Esophagus mucosa (tissue), 1 donor: ENCODE data around the gene KIF25. TPM values are rescaled to one million over a fixed set of nuclear protein-coding genes. Genes with fewer than 3 reads are reported as not detected.
A peak's percentile ranks its signal among the peaks of the same experiment; 100 is the strongest.

Experiments used
- ATAC-seq: fragments of 200-7000 bp; cut with Tn5 transposase; one replicate; pipeline ENCODE4 v1.9.1; 2020
- total RNA-seq: library from RNA; stranded (reverse); gene quantifications from one replicate; pipeline ENCODE4 v1.2.4, GENCODE V29; 2023
- donor health status: DM: yes; HTN: yes; CAD: no.

KIF25 gene
- total RNA-seq, 1 donor from 2014 or later = not detected

DNA sequence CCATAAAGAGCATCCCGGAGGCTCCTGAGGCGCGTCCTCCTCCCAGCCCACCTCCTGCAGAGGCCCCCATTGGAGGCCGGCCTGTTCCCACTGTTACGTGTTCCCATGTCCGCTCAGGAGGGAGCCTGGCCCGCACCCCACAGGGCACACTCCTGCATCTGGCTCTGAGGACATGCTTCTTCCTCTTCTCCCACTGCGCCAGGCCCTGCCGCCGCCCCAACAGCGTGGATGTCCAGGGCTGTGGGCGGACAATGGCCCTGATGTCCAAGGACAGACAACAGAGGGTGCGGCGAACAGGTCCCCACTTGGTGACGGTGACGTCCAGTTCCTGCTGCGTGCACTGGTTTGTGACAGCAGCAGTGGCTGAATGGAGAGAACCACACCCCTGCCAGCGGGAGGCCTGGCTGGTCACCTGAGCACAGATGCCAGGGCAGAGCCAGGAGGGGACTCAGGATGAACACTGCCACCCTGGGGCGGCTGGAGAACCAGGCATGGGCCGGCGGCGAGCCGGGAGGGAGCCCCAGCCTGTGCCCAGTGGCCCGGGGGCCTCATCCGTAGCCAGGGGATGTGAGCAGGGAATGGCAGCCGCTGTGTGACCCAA lies 54.9 kb downstream of the KIF25 start:
- ATAC-seq = no peak

DNA sequence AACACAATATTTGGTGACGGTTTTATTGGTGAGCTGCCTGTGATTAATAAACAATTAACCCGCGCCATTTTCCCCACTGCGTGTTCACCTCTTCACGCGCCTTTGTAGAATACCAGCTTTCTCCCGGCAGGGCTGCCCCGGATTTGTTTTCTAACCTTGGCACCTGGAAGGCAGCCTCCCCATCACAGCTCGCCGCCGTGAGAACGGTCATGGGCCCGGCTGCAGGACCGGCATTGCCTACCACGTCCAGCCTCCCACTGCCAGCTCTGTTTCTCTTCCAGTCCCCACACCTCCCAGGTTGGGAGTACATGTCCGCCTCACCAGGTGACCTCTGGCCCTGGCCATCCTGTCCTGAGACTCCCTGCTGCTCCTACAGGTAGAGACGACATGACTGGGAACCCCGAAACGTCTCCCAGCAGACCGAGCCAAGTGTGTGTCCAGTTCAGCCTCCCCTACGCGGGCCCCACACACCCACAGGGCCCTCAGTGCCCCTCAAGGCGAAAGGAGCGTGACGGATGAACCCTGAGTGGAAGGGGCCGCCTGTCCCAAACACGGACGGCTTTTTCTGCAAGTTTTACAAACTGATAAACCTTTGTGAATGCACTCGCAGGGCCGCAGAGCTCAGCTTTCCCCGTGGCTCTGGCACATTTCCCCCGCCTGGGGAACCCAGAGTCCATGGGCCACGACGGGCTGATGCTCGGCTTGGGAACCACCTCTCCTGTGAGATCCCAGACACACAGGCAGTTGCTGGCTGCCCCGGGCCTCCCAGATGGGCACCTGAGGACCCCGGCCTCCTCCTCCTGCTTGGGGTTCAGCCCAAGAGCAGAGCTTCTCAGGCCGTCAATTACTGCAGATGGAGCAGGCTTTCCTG lies 55.9 kb downstream of the KIF25 start:
- no peak for ATAC-seq

DNA sequence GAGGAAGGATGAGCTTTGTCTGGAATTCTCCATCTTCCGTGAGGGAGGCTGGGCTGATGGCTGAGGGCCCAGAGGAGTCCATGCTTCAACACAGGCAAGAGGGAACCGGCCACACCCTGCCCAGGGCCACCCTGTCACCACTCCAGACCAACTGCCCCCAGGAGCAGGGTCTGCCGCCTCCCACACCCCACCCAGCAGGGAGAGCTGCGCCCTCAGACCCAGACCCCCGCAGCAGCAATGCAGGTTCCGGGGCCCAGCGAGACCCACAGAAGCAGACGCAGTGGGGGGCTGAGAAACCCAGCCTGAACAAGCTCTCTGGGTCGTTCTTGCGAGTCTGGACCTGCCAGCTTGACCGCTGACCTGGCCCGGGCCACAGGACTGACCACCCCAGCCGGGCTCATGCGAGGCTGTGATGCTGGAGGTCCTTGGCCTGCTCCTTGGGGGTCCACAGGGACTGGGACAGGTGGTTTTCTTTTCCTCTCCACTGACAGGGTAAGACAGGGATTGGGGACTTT lies 56.5 kb downstream of the KIF25 start:
- no peak for ATAC-seq

DNA sequence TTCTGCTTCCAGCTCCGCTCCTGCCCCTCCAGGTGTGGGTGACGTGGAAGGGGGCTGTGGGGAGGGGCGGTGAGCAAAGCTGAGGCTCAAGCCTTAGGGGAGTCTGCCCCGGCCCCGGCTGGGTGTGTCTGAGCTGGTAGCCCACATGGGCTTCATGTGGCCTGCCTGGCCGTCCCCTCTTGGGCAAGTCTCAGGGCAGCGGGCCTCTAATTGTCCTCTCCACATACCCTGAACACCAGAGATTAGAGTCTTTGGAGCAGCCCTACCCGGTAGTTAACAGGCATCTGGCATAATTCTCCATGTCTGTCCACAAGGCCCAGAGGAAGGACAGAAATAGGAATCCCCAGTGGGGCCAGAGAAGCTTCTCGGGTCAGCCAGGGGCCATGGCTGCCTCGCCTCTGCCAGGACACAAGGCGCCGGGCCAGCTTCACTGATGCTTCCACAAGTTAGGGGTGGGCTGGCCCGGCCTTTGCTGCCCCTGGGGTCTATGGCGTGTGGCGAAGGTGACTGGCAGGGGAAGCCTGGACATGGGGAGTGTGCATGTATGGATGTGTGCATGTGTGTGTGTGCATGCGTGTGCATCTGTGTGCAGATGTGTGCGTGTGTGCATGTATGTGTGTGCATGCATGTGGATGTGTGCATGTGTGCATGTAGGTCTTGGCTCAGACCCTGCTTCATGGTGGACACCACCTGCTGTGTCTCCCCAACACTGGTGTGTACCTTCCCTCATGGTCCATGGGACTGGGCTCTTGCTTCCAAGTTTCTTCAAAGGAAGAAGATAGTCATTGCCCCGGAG lies 57.5 kb downstream of the KIF25 start:
- no peak for ATAC-seq

DNA sequence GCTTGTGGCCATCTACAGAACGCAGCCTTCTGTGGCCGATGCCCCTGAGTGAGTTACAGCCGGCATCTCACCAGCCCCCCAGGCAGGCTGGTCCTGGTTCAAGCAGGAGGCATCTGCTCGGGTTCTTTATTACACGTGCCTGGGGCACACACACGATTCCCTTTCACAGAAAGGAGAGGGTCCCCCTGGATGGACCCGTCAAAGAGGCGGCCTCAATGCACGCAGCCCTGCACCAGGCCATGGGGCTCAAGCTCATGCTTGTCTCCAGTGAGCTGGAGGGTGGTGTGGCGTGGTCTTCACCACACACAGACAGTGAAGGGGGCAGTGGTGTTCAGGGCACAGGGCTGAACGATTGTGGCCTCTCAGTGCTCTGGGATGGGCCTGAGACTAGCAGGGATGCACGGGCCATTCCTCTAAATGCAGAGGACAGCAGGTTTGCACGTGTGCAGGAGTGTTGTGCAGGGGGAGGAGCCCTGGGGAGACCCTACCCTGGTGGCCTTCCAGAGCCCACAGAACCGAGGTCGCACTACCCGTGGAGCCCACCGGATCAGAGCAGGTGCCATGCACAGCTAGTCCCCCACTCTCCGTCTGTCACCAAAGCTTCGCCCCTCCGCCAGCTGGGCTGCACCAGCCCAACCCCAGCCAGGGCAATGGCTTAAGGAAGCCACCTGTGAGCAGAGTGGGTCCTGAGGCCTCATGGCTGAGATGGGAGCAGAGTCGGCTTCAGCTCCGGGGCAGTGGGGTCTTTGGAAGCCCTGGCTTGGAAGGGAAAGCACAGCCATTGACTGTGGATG lies 58.4 kb downstream of the KIF25 start:
- ATAC-seq = no peak

DNA sequence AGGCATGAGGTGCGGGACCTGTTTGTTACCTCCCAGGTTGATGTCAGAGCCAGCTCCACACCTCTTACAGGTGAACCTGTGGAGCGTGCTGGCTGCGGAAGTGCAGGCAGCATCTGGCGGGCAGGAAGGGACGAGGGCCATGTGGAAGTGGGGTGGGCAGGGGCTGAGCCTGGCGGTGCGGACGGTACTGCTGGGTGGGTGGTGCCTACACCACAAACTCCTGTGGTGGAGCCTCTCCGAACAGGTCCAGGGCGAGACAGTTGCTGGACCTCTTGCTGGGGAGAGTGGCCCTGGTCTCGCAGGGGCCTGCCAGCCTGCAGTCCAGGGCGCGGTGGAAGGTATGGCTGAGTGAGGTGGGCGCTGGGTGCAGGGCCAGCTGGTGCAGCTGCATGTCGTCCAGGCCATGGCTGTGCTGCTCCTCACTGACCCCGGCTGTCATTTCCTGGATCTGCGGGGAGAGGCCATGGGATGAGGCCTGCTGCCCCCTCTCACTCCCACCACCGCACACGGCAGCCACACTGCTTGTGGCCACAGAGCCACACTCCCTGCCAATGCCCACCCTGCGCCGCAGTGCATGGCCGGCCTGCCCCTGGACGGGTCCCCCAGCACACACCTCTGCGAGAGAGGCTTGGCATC lies 59.5 kb downstream of the KIF25 start:
- ATAC-seq = no peak

DNA sequence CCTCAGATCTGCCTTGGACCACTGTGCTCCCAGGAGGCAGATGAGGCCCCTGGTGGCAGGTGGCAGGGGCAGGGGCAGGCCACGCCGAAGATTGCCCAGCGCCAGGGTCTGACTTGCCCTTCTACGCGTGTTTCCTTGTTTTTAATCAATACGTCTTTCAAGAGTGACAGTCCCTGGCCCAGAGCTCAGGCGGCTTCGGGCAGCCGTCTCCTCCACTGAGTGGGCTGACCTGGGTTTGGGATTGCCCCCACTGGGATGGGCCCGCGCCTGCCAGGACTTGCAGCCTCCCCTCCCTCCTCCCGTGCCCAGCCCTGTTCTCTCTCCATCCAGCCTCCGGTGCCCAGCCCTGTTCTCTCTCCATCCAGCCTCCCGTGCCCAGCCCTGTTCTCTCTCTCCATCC lies 60.4 kb downstream of the KIF25 start:
- ATAC-seq = peak; percentile 78

DNA sequence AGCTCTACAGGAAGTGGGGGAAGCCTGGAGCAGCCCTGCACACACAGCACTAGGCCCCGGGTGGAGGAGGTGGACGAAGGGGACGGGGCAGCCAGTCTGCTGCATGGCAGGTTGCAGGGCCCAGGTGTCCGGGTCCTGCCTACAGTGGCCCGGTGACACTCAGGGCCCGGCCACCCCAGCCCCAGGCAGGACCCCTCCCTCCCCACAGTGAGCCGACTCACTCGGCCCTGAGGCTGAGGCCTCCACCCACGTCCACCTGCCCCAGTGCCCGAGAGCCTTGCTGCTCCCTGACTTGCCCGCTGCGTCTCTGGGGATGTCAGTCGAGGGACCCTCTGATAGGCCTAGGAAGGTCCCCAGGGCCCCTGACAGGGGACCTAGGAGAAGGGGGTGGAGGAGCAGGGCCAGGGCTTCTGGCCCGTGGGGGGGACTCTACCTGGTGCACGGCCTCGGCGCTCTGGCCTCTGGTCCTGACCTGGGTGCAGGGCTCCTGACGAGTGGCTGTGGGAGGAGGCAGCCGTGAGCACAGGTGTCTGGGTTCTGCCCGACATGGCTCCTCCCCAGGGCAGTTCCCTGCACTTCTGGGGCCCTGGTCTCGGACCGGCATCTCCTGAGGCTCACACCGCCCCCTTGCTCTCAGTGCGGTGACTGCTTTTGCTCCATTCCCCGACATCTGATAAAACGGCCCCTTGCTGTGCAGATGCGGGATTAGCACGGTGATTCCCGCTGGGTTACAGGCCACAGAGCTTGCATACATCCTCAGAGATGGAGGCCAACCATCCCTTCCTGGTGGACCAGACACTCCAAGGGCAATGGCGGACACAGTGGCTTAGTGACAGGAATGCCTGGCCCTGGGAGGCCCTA lies 61.5 kb downstream of the KIF25 start:
- ATAC-seq = no peak

DNA sequence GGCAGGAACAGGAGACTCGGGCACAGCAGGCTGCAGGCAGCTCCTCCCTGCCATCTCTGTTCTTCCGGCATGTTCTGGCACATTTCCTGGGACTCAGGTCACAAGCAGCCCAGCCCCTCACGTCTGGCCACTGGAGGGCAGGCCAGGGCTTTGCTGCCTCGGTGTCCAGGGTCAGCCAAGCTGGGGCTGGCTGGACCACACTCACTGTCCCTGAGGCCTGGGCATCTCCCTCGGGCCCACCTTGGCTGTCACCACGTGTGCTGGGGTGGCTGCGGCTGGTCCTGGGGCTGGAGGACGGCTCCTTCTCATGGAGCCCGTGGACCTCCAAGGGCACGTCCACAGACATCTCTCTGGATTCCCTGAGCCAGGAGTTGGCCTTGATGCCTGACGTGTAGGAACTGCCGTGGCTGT lies 63.1 kb downstream of the KIF25 start:
- ATAC-seq = peak; percentile 28

DNA sequence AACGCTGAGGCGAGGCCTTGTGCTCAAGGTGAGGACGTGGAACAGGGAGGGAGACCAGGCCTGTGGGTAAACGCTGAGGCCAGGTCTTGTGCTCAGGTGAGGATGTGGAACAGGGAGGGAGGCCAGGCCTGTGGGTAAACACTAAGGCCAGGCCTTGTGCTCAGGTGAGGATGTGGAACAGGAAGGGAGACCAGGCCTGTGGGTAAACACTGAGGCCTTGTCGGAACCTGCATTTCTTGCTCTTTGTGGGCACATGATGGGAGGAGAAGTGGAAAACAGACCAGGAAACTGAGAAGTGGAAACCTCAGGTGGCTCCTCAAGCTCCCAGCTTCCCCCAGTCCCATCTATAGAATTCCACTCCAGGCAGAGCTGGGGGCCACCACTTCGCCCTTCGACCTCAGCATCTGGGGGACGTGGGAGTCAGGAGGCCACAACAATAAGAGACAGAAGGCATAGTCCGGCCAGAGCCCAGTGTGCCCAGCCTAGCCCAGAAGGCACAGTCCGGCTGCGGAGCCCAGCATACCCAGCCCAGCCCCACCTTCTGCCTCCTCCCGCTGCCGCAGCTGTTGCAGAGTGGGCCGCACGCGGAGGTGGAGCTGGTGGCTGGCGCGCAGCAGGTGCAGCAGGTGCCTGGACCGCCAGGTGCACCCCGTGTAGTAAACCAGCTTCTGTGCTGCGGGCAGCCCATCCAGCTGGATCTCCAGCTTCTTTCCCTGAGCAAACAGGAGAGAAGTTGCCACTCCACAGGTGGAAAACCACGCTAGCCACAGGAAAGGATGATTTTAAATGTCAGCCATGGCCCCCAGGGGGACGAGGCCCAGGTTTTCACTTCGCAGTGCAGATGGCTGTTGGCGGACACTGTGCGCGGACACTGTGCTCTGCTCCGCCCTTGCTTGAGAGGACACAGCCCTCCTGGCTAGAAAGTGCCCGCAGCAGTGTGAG lies 64.1 kb downstream of the KIF25 start:
- no peak for ATAC-seq

DNA sequence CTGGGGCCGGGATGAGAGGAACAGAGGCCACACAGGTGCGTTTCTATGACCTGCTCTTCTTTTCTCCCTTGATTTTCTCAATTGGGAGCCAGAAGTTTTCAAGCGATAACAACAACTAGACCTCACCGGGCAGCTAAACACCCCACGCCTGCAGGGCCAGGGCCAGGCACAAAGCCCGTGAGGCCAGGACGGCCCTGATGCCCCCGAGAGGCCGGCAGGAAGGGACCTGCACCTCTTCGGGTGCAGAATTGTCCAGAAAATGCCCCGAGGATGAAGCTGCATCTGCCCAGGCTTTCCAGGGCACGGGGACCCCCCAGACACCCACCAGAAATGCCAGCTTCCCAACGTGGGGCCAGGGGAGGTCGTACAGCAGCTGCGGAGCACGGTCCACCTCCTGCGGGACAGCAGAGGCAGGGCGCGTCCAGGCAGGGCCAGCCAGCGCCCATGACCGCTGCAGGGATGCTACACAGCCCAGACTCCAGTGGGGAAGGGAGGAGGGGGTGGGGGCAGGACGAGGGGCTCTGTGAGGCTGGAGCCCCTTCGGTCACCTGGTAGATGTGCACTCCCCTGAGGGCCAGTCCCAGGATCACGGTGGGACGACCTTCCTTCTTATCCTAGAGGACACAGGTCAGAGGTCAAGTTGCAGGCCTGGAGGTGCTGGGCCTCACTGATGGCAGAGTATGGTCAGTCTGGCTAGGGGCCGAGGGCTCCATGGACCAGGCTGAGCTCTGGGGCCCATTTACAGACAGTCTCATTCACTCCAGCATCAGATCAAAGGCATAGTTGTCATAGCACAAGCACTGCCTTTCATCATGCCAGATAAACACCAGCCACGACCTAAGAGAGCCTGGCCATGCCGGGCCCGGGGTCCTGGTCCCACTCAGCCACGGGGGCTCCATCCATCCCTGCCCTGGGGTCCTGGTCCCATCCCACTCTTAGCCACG lies 65.1 kb downstream of the KIF25 start:
- no peak for ATAC-seq

DNA sequence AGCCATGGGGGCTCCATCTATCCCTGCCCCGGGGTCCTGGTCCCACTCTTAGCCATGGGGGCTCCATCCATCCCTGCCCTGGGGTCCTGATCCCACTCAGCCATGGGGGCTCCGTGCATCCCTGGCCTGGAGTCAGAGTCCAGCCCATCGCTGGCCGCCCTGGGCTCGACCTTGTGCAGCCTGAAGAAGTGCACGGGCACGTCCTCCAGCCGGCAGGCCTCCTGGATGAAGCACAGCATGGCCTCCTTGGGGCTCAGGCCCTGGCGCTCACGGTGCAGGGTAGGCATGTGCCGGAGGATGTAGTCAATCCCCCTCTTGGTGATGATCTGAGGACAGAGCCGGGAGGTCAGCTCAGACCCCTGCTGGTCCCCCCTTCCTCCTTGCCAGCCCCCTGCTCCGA lies 66.0 kb downstream of the KIF25 start:
- no peak for ATAC-seq

DNA sequence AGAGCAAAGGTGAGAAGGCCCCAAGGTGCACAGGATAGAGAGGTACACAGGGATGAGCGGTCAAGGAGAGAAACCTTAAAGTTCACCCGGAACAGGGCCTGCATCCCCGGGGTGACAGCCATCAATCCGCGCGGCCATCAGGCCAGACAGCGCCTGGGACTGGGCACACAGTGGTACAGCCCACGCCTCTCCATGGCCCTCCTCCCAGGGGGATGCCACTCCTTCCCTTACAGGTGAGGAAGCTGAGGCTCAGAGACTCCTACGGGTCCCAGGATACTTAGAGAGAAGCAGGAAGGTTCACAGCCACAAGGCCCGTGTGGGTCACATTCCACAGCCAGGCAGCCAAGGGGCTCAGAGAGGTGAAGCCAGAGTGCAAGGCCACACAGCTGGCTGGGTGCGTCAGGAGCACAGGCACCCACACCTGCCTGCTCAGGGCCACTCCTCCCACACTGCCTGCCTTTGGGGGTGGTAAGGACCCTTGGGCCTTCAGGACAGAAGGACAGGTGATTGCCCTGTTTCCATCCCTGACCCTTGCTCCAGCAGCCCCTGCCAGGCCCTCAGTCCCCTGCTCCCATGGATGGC lies 66.8 kb downstream of the KIF25 start:
- no peak for ATAC-seq

DNA sequence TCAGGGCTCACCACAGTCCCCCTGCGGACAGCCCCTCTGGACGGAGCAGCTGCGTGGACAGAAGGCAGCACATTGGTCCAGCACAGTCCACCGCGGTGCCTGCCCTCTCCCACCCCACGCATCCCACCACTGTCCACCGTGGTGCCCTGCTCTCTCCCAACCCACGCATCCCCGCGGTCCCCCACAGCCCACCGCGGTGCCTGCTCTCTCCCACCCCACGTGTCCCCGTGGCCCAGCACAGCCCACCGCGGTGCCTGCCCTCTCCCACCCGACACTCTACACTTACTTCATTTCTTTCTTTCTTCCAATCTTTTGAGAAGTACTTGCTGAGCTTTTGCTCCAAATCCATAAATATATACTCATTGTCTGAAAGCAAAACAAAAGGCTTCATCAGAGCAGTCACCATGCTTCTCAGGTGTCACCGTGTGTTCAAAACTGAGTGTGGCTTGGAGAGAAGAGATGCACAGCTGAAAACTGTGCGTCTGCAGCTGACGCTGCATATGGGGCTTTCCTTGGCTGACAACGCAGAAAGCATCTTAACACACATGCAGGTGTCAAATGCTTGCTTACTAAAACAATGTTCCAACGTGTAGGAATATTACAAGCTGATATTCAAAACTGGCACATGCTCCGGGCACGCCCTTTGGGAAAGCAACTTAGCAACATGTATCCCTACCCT lies 69.7 kb downstream of the KIF25 start:
- ATAC-seq = no peak

DNA sequence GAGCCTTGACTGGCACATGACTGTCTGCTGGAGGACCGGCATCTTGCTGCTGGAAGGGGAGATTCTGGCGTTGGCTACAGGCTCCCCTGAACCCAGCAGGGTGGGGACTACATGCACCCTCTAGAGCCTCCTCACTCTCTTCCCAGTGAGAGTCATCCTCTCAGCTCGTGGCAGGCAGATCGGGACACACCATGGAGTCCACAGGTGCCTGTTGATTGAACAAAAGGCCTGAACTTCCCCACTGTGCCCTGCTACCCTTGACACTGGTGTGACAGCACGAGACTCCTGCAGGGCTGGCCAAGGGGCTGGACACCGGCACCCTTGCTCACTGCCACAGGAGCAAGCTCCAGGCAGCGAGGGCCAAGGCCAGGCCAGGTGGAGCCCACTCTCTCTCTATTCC lies 73.3 kb downstream of the KIF25 start:
- no peak for ATAC-seq

DNA sequence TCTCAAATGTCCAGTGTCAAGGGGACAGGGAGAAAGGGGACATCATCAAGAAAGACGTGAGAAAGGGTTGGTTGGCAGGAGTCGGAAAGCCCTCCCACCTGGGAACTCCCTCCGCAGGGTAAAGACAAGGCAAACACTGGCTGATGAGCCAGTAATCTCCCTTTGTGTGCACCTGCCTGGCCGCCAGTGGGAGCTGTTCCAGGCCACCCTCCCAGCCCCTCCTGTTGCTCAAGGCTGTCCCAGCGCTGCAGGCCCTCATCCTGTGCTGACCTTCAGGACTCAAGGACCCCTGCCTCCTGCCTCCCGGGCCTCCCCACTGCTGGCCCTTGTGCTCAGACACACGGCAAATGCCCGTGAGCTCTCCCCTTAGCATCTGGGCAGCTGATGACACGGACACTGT lies 74.1 kb downstream of the KIF25 start:
- peak; percentile 56 for ATAC-seq

DNA sequence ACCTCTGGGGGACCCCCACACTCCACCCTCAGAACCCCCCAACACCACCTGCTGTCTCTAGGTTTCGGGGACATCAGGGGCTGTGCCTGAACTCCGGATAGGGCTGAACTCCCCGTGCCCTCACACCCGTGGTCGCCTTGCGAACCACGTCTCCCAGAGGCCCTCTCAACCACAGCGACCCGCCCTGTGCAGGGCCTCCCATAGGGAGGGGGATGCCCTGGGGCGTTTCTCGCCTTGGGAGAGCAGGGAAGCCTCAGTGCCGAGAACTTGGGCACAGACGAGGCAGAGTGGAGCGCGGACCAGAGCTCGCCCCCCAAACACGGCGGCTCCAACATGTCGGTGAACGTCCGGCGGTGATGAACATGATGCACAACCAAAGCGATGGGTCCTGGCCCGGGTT lies 74.8 kb downstream of the KIF25 start:
- ATAC-seq = no peak

DNA sequence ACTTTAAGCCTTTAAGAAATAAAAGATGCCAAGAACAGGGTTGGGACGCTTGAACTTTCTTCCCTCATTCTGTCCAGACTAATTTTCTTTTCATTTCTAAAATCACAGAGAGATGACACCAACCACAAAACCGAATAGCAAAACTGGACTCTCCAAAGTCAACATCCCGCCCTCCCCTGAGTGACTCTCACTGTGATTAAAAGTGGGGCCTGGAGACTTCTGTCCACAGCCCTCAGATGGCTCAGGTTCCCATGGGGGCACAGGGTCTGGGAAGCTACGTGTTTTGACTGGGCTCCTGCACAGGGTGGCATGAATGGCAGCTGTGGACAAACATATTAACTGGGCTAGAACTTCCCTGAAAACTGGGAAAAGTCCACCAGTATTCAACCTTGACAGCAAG lies 75.3 kb downstream of the KIF25 start:
- no peak for ATAC-seq
